ENCODE measurements around the gene NHEJ1. TPM values are rescaled to one million over a fixed set of nuclear protein-coding genes. Genes with fewer than 3 reads are reported as not detected.

NHEJ1 gene
- total RNA-seq, 4 donors from 2014 or later = 50.5 to 90.2 (median 65.3) TPM

DNA sequence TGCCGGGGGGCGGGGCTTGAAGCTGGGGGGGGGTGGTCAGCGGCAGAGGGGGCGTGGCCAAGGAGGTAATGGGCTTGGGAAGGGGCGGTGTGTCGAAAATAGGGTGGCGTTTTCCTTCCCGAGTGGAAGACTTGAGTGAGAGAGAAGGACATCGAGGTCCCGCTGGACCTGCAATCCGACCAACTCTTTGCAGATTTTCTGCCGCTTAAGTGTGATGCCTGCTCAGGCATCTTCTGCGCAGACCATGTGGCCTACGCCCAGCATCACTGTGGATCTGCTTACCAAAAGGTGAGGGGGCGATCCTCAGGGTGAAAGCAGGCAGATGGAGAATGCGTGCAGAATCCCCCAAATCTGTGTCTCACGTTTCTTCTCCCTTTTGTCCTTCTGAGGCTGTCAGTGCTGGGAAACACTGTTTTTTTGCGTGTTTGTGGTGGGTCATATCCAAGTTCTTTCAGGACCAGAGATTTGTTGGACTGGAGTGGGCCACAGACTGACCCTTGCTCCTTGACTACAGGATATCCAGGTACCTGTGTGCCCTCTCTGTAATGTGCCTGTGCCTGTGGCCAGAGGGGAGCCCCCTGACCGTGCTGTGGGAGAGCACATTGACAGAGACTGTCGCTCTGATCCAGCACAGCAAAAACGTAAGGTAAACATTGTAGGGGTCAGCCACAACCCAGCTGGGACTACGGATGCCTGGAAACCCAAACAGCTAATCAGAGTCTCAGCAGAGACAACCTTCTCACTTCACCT is 46.7 kb upstream of the NHEJ1 start:
- in situ Hi-C loops (cut with MboI; ENCODE audit: low pct_ligation_motif_present in 1 of 4, low pct_unique_long_range_greater_than_20kb in 1 of 4, low sequenced_read_pairs in 3 of 4) = loop anchor here in 1 of 4 donors (5.0 kb wide), 1 partner anchor 35 kb away; the partner anchor contains the start of gene SLC23A3
- H3K4me3 ChIP-seq = peak overlapping the region; percentile 61 to 76 (median 71)
- peak overlapping the region; percentile 93 to 99 (median 96) for H3K27ac ChIP-seq
- H3K4me1 ChIP-seq = peaks cover 7 to 21% (median 20%) of the 10 kb centered on the region in 4 donors
- intact Hi-C loops (cut with DNase I; ENCODE audit: low total_unique reads) = no loop called here
- H3K27me3 ChIP-seq = no peaks in the 10 kb centered on the region
- H3K36me3 ChIP-seq = no peaks in the 10 kb centered on the region
- 19% methylated on average over 18 of the region's 22 CpGs; no CpG with 5 or more reads in 1 of the 2 donors for whole genome bisulfite sequencing, 2 donors (ENCODE audit: low coverage in 1 of 2)
- TF ChIP-seq EP300 (IDR thresholded peaks at IDR 0.05; ENCODE audit: low read depth) = no peak
- TF ChIP-seq, protein P1, sequence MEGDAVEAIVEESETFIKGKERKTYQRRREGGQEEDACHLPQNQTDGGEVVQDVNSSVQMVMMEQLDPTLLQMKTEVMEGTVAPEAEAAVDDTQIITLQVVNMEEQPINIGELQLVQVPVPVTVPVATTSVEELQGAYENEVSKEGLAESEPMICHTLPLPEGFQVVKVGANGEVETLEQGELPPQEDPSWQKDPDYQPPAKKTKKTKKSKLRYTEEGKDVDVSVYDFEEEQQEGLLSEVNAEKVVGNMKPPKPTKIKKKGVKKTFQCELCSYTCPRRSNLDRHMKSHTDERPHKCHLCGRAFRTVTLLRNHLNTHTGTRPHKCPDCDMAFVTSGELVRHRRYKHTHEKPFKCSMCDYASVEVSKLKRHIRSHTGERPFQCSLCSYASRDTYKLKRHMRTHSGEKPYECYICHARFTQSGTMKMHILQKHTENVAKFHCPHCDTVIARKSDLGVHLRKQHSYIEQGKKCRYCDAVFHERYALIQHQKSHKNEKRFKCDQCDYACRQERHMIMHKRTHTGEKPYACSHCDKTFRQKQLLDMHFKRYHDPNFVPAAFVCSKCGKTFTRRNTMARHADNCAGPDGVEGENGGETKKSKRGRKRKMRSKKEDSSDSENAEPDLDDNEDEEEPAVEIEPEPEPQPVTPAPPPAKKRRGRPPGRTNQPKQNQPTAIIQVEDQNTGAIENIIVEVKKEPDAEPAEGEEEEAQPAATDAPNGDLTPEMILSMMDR (IDR thresholded peaks at IDR 0.05) = no peak
- no peak for TF ChIP-seq POLR2A (IDR thresholded peaks at IDR 0.05)
- TF ChIP-seq POLR2AphosphoS5 (IDR thresholded peaks at IDR 0.05) = no peak
- DNase-seq = no peak
- H3K9me3 ChIP-seq = no peaks in the 10 kb centered on the region

DNA sequence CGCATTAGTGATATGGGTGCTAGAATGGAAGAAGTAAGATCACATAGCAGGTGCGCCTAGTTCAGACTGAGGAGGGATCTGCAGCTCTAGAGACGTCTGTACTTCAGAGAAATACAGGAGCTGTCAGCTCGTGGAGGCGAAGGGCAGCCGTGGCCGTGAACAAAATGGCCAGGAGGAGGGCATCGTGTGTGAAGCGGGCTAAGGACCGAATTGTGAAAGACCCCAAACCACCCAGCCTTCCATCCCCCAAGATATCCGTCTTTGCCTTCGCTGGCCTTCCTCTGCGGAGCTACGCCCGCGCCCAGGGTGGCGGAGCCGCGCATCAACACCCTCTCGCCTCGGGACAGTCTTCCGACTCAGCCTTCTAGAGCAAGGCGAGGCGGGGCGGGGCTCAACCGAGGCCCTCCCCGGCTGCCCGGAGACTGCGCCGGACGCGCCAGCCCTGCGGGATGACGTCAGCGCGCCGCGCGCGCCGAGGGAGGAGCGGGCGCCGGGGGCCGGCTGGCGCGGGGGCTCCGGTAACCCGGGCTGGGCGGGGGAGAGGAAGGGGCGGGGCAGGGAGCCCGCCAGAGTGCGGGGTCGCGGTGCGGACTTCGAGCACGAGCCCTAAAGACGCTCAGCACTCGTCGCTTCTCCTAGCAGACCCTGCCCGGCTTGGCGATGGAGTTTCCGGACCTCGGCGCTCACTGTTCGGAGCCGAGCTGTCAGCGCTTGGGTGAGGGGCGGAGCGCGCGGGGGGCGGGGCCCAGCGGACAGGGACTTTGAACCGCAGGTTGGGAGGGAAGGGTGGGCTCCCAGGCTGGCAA is 45.9 kb upstream of the NHEJ1 start, which contains the start of gene ZFAND2B:
Gene ZFAND2B, plus strand, starts transcription at position 455 of the 806 bp plus-strand sequence. Its CDS starts 206 bp downstream, at position 661.
- no peaks in the 10 kb centered on the region for H3K36me3 ChIP-seq
- H3K4me1 ChIP-seq = peaks cover 7 to 21% (median 20%) of the 10 kb centered on the region in 4 donors
- H3K27me3 ChIP-seq = no peaks in the 10 kb centered on the region
- H3K27ac ChIP-seq = peak within 1 kb of the TSS; percentile 93 to 99 (median 96)
- no peaks in the 10 kb centered on the region for H3K9me3 ChIP-seq
- peak within 1 kb of the TSS; percentile 61 to 76 (median 71) for H3K4me3 ChIP-seq
- intact Hi-C loops (cut with DNase I; ENCODE audit: low total_unique reads) = no loop called here
- TF ChIP-seq POLR2A (IDR thresholded peaks at IDR 0.05) = peak; percentile 98
- TF ChIP-seq POLR2AphosphoS5 (IDR thresholded peaks at IDR 0.05) = peak; percentile 98 to 99 (median 99)
- no peak for TF ChIP-seq EP300 (IDR thresholded peaks at IDR 0.05; ENCODE audit: low read depth)
- TF ChIP-seq, protein P1 (IDR thresholded peaks at IDR 0.05) = peak in 3 of 5 experiments; percentile 9 to 66 (median 61)
- in situ Hi-C loops (cut with MboI; ENCODE audit: low pct_ligation_motif_present in 1 of 4, low pct_unique_long_range_greater_than_20kb in 1 of 4, low sequenced_read_pairs in 3 of 4) = loop anchor here in 1 of 4 donors (5.0 kb wide), 1 partner anchor 34 kb away; the partner anchor contains the start of gene SLC23A3
- WGBS, 2 donors (ENCODE audit: low coverage in 1 of 2) = 0% methylated on average over 2 to 49 of the region's 76 CpGs
- DNase-seq = peak; percentile 97

DNA sequence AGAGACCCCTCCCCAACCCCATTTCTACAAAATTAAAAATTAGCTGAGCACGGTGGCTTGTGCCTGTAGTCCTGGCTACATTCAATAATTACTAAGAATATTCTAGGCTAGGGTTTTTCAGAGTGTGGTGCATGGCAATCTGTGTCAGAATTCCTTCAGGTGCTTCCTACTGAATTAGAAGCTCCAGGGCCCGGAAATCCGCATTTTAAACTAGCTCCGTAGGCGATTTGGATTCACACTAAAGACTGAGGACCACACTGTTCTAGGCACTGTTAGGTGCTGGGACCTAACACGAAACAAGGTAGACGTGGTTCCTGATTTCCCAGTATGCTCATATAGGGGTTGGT is 45.3 kb upstream of the NHEJ1 start:
- H3K27me3 ChIP-seq = no peaks in the 10 kb centered on the region
- TF ChIP-seq POLR2AphosphoS5 (IDR thresholded peaks at IDR 0.05) (no peak), POLR2A (IDR thresholded peaks at IDR 0.05) (no peak), EP300 (IDR thresholded peaks at IDR 0.05; ENCODE audit: low read depth) (no peak)
- TF ChIP-seq, protein P1 (IDR thresholded peaks at IDR 0.05) = no peak
- H3K27ac ChIP-seq = peak overlapping the region; percentile 93 to 99 (median 96)
- WGBS, 2 donors (ENCODE audit: low coverage in 1 of 2) = 14 to 50% methylated on average over 1 to 7 of the region's 7 CpGs
- no peak for DNase-seq
- peak overlapping the region; percentile 2 to 76 (median 71) for H3K4me3 ChIP-seq
- intact Hi-C loops (cut with DNase I; ENCODE audit: low total_unique reads) = no loop called here
- in situ Hi-C loops (cut with MboI; ENCODE audit: low pct_ligation_motif_present in 1 of 4, low pct_unique_long_range_greater_than_20kb in 1 of 4, low sequenced_read_pairs in 3 of 4) = loop anchor here in 1 of 4 donors (5.0 kb wide), 1 partner anchor 34 kb away; the partner anchor contains the start of gene SLC23A3
- no peaks in the 10 kb centered on the region for H3K9me3 ChIP-seq
- H3K36me3 ChIP-seq = no peaks in the 10 kb centered on the region
- H3K4me1 ChIP-seq = peaks cover 7 to 21% (median 20%) of the 10 kb centered on the region in 4 donors

DNA sequence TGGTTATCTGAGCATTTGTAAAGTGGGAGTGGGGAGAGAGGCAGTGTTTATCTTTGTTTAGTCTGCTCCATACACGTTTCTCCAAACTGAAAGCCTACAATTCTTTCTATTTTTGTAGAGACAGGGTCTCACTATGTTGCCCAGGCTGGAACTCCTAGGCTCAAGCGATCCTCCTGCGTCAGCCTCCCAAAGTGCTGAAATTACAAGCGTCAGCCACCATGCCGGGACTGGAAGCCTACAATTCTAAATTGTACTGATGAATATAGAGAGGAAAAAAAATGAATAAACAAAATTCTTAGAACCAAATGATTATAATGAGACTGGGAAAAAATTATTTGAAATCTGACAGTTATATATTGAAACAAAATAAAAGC is 44.5 kb upstream of the NHEJ1 start:
- Histone ChIP-seq H3K4me3 (no peak overlapping the region), H3K27me3 (no peaks in the 10 kb centered on the region), H3K27ac (no peak overlapping the region), H3K4me1 (peaks cover 7 to 21% (median 20%) of the 10 kb centered on the region in 4 donors), H3K36me3 (no peaks in the 10 kb centered on the region), H3K9me3 (no peaks in the 10 kb centered on the region)
- in situ Hi-C loops (cut with MboI; ENCODE audit: low pct_ligation_motif_present in 1 of 4, low pct_unique_long_range_greater_than_20kb in 1 of 4, low sequenced_read_pairs in 3 of 4) = loop anchor here in 1 of 4 donors (5.0 kb wide), 1 partner anchor 33 kb away; the partner anchor contains the start of gene SLC23A3
- intact Hi-C loops (cut with DNase I; ENCODE audit: low total_unique reads) = no loop called here
- WGBS, 2 donors (ENCODE audit: low coverage in 1 of 2) = 83 to 85% methylated on average over 5 of the region's 5 CpGs
- TF ChIP-seq EP300 (IDR thresholded peaks at IDR 0.05; ENCODE audit: low read depth) (no peak), POLR2A (IDR thresholded peaks at IDR 0.05) (no peak), POLR2AphosphoS5 (IDR thresholded peaks at IDR 0.05) (no peak)
- TF ChIP-seq, protein P1 (IDR thresholded peaks at IDR 0.05) = no peak
- no peak for DNase-seq

Measured in transverse colon (tissue), 4 donors.